Naive thymus-derived CD4-positive, alpha-beta T cell (primary cell): ENCODE measurements around the gene SLC25A45. TPM values are rescaled to one million over a fixed set of nuclear protein-coding genes. Genes with fewer than 3 reads are reported as not detected.

Experiments used
- ATAC-seq: fragments of 150-1000 bp; cut with Tn5 transposase; 2 replicates; pipeline ENCODE4 v1.10.0; 2021; ENCODE audit warnings: mild to moderate bottlenecking, moderate library complexity
- CTCF ChIA-PET: fragments of 350-600 bp; sonication (Branson Sonifier 250); formaldehyde crosslinking; loops from one replicate; lab custom pipeline; 2021; ENCODE audit warnings: antibody characterized with exemption; lab: Charles Lee
- POLR2A ChIA-PET: fragments of 350-600 bp; sonication (Branson Sonifier 250); formaldehyde crosslinking; loops from one replicate; lab custom pipeline; 2021; ENCODE audit warnings: antibody characterized with exemption, inconsistent platforms; lab: Charles Lee
- DNase-seq, 9 donors: peaks; one replicate each; pipeline versions ENCODE4 v3.0.0 to v3.0.0-alpha.2; 2020 to 2022; ENCODE audit warnings: mixed read lengths in 1 of 9
- H3K27ac ChIP-seq: one replicate; pipeline ENCODE4 v1.7.0; 2013; ENCODE audit warnings: mild to moderate bottlenecking, low read depth, low read length, moderate library complexity
- H3K27me3 ChIP-seq, 2 donors: one replicate each; pipeline ENCODE4 v1.7.0; 2013; ENCODE audit warnings: low read length in 2 of 2, mild to moderate bottlenecking in 2 of 2, moderate library complexity in 2 of 2; ENCODE audit not compliant: control insufficient read depth in 2 of 2, insufficient read depth in 2 of 2
- H3K36me3 ChIP-seq, 3 experiments: 1 replicate in 2 of 3; 2 replicates in 1 of 3; pipeline ENCODE4 v1.7.0; 2013; ENCODE audit warnings: low read length in 3 of 3, mild to moderate bottlenecking in 3 of 3, moderate library complexity in 1 of 3; ENCODE audit not compliant: insufficient read depth in 3 of 3, control insufficient read depth in 2 of 3
- H3K4me1 ChIP-seq, 2 donors: one replicate each; pipeline ENCODE4 v1.7.0; 2013; ENCODE audit warnings: low read length in 2 of 2, mild to moderate bottlenecking in 2 of 2, moderate library complexity in 1 of 2; ENCODE audit not compliant: control insufficient read depth in 2 of 2, insufficient read depth in 2 of 2
- H3K4me3 ChIP-seq: 2 replicates; pipeline ENCODE4 v1.7.0; 2013; ENCODE audit warnings: mild to moderate bottlenecking, low read length
- H3K9me3 ChIP-seq, 3 experiments: 1 replicate in 2 of 3; 2 replicates in 1 of 3; pipeline ENCODE4 v1.7.0; 2013; ENCODE audit warnings: low read length in 3 of 3; ENCODE audit not compliant: control insufficient read depth in 2 of 3
- H3K27ac Mint-ChIP-seq, 9 donors: one replicate each; pipeline ENCODE4 v1.8.0; 2020 to 2022; ENCODE audit warnings: mixed read lengths in 9 of 9, mild to moderate bottlenecking in 8 of 9, moderate library complexity in 5 of 9, inconsistent platforms in 2 of 9
- H3K27me3 Mint-ChIP-seq, 5 donors: one replicate each; pipeline ENCODE4 v1.8.0; 2021 to 2022; ENCODE audit warnings: mixed read lengths in 5 of 5, mild to moderate bottlenecking in 1 of 5
- H3K36me3 Mint-ChIP-seq, 5 donors: one replicate each; pipeline ENCODE4 v1.8.0; 2020 to 2022; ENCODE audit warnings: mixed read lengths in 5 of 5, mild to moderate bottlenecking in 3 of 5, inconsistent platforms in 1 of 5
- H3K4me1 Mint-ChIP-seq, 7 donors: one replicate each; pipeline ENCODE4 v1.8.0; 2020 to 2022; ENCODE audit warnings: mixed read lengths in 7 of 7, mild to moderate bottlenecking in 3 of 7, inconsistent platforms in 1 of 7
- H3K4me3 Mint-ChIP-seq, 10 donors: one replicate each; pipeline ENCODE4 v1.8.0; 2020 to 2022; ENCODE audit warnings: mild to moderate bottlenecking in 10 of 10, mixed read lengths in 10 of 10, moderate library complexity in 6 of 10, inconsistent platforms in 2 of 10
- H3K9me3 Mint-ChIP-seq, 11 donors: one replicate each; pipeline ENCODE4 v1.8.0; 2020 to 2022; ENCODE audit warnings: mixed read lengths in 11 of 11, mild to moderate bottlenecking in 4 of 11, inconsistent platforms in 1 of 11, moderate library complexity in 1 of 11
- intact Hi-C, 2 donors: fragments of 100-400 bp; cut with micrococcal nuclease; formaldehyde crosslinking; loops; one replicate each; pipeline ENCODE4 v1.15.1; 2023
- polyA plus RNA-seq, 2 donors: library from polyadenylated mRNA; unstranded; fragments of 300-500 nt; fragmentation: Illumina TruSeq; gene quantifications; one replicate each; pipeline ENCODE4 v1.2.3, GENCODE V29; 2021
- total RNA-seq, 6 experiments: library from RNA in 5 of 6; stranded (reverse) in 5 of 6; gene quantifications; 1 replicate in 5 of 6; 2 replicates in 1 of 6; pipeline ENCODE4 v1.2.3 and lab custom pipeline; 2021 to 2026

The SLC25A45 gene
- total and polyA plus RNA-seq, 7 experiments from 2014 or later, result 12.3 to 90.6 (median 24.8) TPM

- Mint-ChIP-seq H3K4me3 (peak overlapping the region; percentile 92 to 100 (median 97)), H3K4me1 (peaks cover 44 to 80% (median 51%) of the 10 kb centered on the region in 7 donors), H3K27ac (peak overlapping the region; percentile 97 to 100 (median 99)), H3K27me3 (peaks cover 0 to 32% (median 0%) of the 10 kb centered on the region in 5 donors), H3K36me3 (peaks cover 5 to 64% (median 24%) of the 10 kb centered on the region in 5 donors), H3K9me3 (peaks cover 0 to 17% (median 0%) of the 10 kb centered on the region in 11 donors)
- ChIA-PET POLR2A (interaction anchor here (0.9 to 21.7 kb wide), 12 partner anchors 9 to 188 kb away, joined by 3 to 2591 read pairs (median 40); partner anchors contain the start of genes FAM89B, FRMD8, MALAT1 and MAP3K11), CTCF (interaction anchor here (1.4 to 4.7 kb wide), 5 partner anchors 10 to 82 kb away, joined by 4 to 42 read pairs (median 7); partner anchors contain the start of gene MALAT1)
- Histone ChIP-seq H3K4me3 (peak overlapping the region; percentile 74), H3K4me1 (peaks cover 47 to 48% of the 10 kb centered on the region in 2 donors), H3K27me3 (no peaks in the 10 kb centered on the region), H3K36me3 (peaks cover 0 to 8% (median 0%) of the 10 kb centered on the region in 3 experiments), H3K27ac (peak overlapping the region; percentile 98), H3K9me3 (no peaks in the 10 kb centered on the region)
- ATAC-seq (peak; percentile 39), DNase-seq (peak in 8 of 9 donors; percentile 30 to 86 (median 78))
- intact Hi-C loops, result loop anchor here (1.0 to 10.0 kb wide), 6 partner anchors 9 to 651 kb away; partner anchors contain the start of genes MALAT1 (in 1 of the 2), SF1 (in 1 of the 2) and SLC25A45 (in 1 of the 2)
Measured at GRCh38 chr11:65425971-65426838, 43.8 kb upstream of the SLC25A45 start.

GRCh38 chr11:65425105-65425970 is 42.9 kb upstream of the SLC25A45 start:
- DNase-seq (peak in 8 of 9 donors; percentile 75 to 98 (median 94)), ATAC-seq (peak; percentile 56)
- peak overlapping the region; percentile 92 to 100 (median 97) for H3K4me3 Mint-ChIP-seq
- intact Hi-C loops, result loop anchor here in 1 of 2 donors (1.0 to 10.0 kb wide), 4 partner anchors 8 to 651 kb away; partner anchors contain the start of genes SF1 and SLC25A45
- peaks cover 42 to 79% (median 50%) of the 10 kb centered on the region in 7 donors for H3K4me1 Mint-ChIP-seq
- Histone ChIP-seq H3K27ac (peak overlapping the region; percentile 98), H3K27me3 (no peaks in the 10 kb centered on the region), H3K4me3 (peak overlapping the region; percentile 74), H3K9me3 (no peaks in the 10 kb centered on the region), H3K4me1 (peaks cover 45 to 46% of the 10 kb centered on the region in 2 donors), H3K36me3 (peaks cover 0 to 8% (median 0%) of the 10 kb centered on the region in 3 experiments)
- peak overlapping the region; percentile 97 to 100 (median 99) for H3K27ac Mint-ChIP-seq
- ChIA-PET CTCF (interaction anchor here (0.9 to 4.7 kb wide), 6 partner anchors 9 to 85 kb away, joined by 4 to 42 read pairs (median 6); partner anchors contain the start of gene MALAT1), POLR2A (interaction anchor here (0.9 to 21.7 kb wide), 19 partner anchors 8 to 681 kb away, joined by 3 to 2591 read pairs (median 12); partner anchors contain the start of genes DPF2, EHBP1L1, FAM89B and FRMD8)
- H3K27me3 Mint-ChIP-seq, result peaks cover 0 to 32% (median 0%) of the 10 kb centered on the region in 5 donors
- peaks cover 5 to 62% (median 24%) of the 10 kb centered on the region in 5 donors for H3K36me3 Mint-ChIP-seq
- H3K9me3 Mint-ChIP-seq, result peaks cover 0 to 17% (median 0%) of the 10 kb centered on the region in 11 donors

GRCh38 chr11:65424205-65425104 is 42.0 kb upstream of the SLC25A45 start:
- peaks cover 0 to 17% (median 0%) of the 10 kb centered on the region in 11 donors for H3K9me3 Mint-ChIP-seq
- POLR2A ChIA-PET, result interaction anchor here (0.6 to 21.7 kb wide), 31 partner anchors 7 to 893 kb away, joined by 3 to 2591 read pairs (median 5); partner anchors contain the start of genes CD248, DPF2, EHBP1L1 and FAM89B
- H3K4me3 Mint-ChIP-seq, result peak overlapping the region; percentile 92 to 100 (median 97)
- Histone ChIP-seq H3K27me3 (no peaks in the 10 kb centered on the region), H3K4me3 (peak overlapping the region; percentile 74), H3K27ac (peak overlapping the region; percentile 98), H3K4me1 (peaks cover 41 to 45% of the 10 kb centered on the region in 2 donors), H3K36me3 (peaks cover 0 to 8% (median 0%) of the 10 kb centered on the region in 3 experiments), H3K9me3 (no peaks in the 10 kb centered on the region)
- peak in 8 of 9 donors; percentile 57 to 76 (median 66) for DNase-seq
- H3K4me1 Mint-ChIP-seq, result peaks cover 38 to 76% (median 48%) of the 10 kb centered on the region in 7 donors
- ATAC-seq, result no peak
- intact Hi-C loops, result loop anchor here in 1 of 2 donors (1.0 to 10.0 kb wide), 5 partner anchors 7 to 1193 kb away; partner anchors contain the start of genes RBM14, SF1 and SLC25A45
- peaks cover 0 to 32% (median 0%) of the 10 kb centered on the region in 5 donors for H3K27me3 Mint-ChIP-seq
- H3K36me3 Mint-ChIP-seq, result peaks cover 5 to 59% (median 24%) of the 10 kb centered on the region in 5 donors
- peak overlapping the region; percentile 97 to 100 (median 99) for H3K27ac Mint-ChIP-seq
- CTCF ChIA-PET, result interaction anchor here (0.9 to 4.7 kb wide), 9 partner anchors 8 to 86 kb away, joined by 3 to 42 read pairs (median 5); partner anchors contain the start of gene MALAT1

GRCh38 chr11:65423516-65424204 is 41.2 kb upstream of the SLC25A45 start:
- H3K4me1 ChIP-seq, result peaks cover 41 to 45% of the 10 kb centered on the region in 2 donors
- DNase-seq, result peak in 7 of 9 donors; percentile 14 to 48 (median 34)
- intact Hi-C loops, result loop anchor here (2.0 to 10.0 kb wide), 3 partner anchors 151 to 1194 kb away; partner anchors contain the start of genes RBM14 (in 1 of the 2) and SF1 (in 1 of the 2)
- ChIA-PET POLR2A (interaction anchor here (0.6 to 21.7 kb wide), 30 partner anchors 6 to 894 kb away, joined by 3 to 2591 read pairs (median 5); partner anchors contain the start of genes CD248, FAM89B, FRMD8 and MALAT1), CTCF (interaction anchor here (1.1 to 4.7 kb wide), 6 partner anchors 8 to 85 kb away, joined by 3 to 42 read pairs (median 6); partner anchors contain the start of gene MALAT1)
- Mint-ChIP-seq H3K27ac (peak overlapping the region; percentile 97 to 100 (median 99)), H3K9me3 (peaks cover 0 to 17% (median 0%) of the 10 kb centered on the region in 11 donors), H3K36me3 (peaks cover 5 to 56% (median 24%) of the 10 kb centered on the region in 5 donors), H3K4me3 (peak overlapping the region; percentile 92 to 100 (median 97)), H3K27me3 (peaks cover 0 to 32% (median 0%) of the 10 kb centered on the region in 5 donors), H3K4me1 (peaks cover 39 to 78% (median 47%) of the 10 kb centered on the region in 7 donors)
- no peak for ATAC-seq
- H3K4me3 ChIP-seq, result peak overlapping the region; percentile 74
- no peaks in the 10 kb centered on the region for H3K27me3 ChIP-seq
- H3K36me3 ChIP-seq, result peaks cover 0 to 8% (median 0%) of the 10 kb centered on the region in 3 experiments
- no peaks in the 10 kb centered on the region for H3K9me3 ChIP-seq
- peak overlapping the region; percentile 98 for H3K27ac ChIP-seq
